ENCODE results near the gene PLXNC1. TPM values are rescaled to one million over a fixed set of nuclear protein-coding genes. Genes with fewer than 3 reads are reported as not detected.

The PLXNC1 gene
- polyA plus RNA-seq, 3 donors from 2014 or later = 2.3 to 3.3 (median 2.5) TPM

DNA sequence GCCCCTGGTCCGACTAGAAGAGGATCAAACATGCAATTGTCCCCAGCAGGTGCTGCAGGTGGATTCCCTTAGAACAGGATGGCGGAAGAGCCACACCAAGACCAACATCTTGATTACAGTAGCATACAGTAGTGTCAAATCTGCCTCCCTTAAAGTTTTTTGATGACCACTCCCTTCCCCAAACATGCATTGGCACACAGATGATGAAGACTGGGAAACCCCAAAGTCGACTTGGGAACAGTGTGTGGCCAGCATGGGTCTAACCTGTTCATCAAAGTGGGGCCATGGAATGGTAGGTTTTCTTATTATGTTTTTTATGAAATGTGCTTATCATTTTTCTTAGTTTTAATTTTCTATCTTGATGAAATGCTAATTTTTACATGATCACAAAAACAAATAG is 8.8 kb downstream of the PLXNC1 start:
- peaks cover 0 to 16% (median 0%) of the 10 kb centered on the region in 3 donors for H3K36me3 Mint-ChIP-seq
- no peak for DNase-seq
- no peak overlapping the region for H3K27ac Mint-ChIP-seq
- no peak overlapping the region for H3K4me3 Mint-ChIP-seq
- H3K4me1 Mint-ChIP-seq = peaks cover 16 to 28% of the 10 kb centered on the region in 2 donors
- no peaks in the 10 kb centered on the region for H3K9me3 Mint-ChIP-seq
- no peaks in the 10 kb centered on the region for H3K27me3 Mint-ChIP-seq (ENCODE audit: low read depth in 3 of 3)

DNA sequence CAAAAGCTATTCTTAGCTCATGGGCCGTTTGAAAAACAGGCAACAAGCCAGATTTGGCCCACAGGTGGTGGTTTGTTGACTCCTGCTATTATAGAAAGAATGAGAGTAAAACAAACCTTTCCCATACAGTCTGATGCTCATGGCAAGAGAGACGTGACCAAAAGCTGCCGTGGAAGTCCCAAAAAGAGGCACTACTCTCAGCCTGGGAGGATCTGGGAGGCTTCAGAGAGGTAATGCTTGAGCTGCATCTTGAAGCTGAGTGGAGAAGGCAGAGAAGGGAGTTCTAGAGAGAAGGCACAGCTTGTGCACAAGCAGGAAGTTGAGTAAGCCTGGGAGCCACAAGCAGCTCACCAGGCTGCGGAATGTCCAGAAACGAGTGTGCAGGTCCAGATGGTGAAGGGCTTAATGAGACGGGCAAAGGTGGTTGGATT is 9.6 kb downstream of the PLXNC1 start:
- Mint-ChIP-seq H3K27ac (peak overlapping the region in 2 of 6 donors; percentile 5 to 12), H3K9me3 (no peaks in the 10 kb centered on the region), H3K4me1 (peaks cover 12 to 20% of the 10 kb centered on the region in 2 donors), H3K4me3 (peak overlapping the region in 1 of 5 donors; percentile 0), H3K36me3 (peaks cover 0 to 20% (median 0%) of the 10 kb centered on the region in 3 donors), H3K27me3 (ENCODE audit: low read depth in 3 of 3) (no peaks in the 10 kb centered on the region)
- no peak for DNase-seq

DNA sequence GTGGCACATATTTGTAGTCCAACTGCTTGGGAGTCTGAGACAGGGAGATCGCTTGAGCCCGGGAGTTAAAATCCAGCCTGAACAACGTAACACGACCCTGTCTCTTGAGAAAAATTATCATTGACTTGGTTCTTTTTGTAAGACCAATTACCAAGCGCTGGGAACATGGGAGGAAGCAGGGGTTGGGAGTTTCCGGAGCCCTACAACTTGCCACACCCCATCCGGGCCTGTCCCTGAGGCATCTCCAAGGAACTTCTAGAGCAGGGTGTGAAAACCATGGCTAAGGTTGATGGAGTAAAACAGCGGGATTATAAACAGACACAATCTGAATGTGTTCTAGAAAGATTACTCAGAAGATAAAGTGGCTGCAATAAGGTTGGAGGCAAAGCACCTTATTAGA is 10.3 kb downstream of the PLXNC1 start:
- H3K9me3 Mint-ChIP-seq = no peaks in the 10 kb centered on the region
- peaks cover 12 to 20% of the 10 kb centered on the region in 2 donors for H3K4me1 Mint-ChIP-seq
- H3K4me3 Mint-ChIP-seq = no peak overlapping the region
- no peak overlapping the region for H3K27ac Mint-ChIP-seq
- no peak for DNase-seq
- H3K27me3 Mint-ChIP-seq (ENCODE audit: low read depth in 3 of 3) = no peaks in the 10 kb centered on the region
- H3K36me3 Mint-ChIP-seq = peaks cover 0 to 20% (median 0%) of the 10 kb centered on the region in 3 donors

DNA sequence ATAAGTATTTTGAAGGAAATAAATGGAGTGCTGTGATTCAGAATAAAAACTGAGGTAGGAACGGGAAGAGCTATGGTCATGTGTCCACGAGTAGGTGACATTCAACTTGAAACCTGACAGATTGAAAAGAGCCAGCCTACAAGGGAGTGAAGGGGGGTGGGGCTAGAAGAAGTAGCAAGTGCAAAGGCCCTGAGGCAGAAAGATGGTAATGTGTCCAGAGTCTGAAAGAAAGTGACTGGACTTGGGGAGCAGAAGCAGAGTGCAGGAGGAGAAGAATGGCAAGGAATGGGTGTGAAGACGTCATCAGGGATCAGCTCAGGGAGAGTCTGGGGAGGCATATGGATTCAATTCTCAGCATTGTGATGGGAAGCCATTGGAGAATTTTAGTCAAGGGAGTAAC is 13.7 kb downstream of the PLXNC1 start:
- Mint-ChIP-seq H3K27ac (no peak overlapping the region), H3K4me3 (no peak overlapping the region), H3K27me3 (ENCODE audit: low read depth in 3 of 3) (no peaks in the 10 kb centered on the region), H3K9me3 (no peaks in the 10 kb centered on the region), H3K4me1 (peaks cover 14 to 22% of the 10 kb centered on the region in 2 donors), H3K36me3 (peaks cover 0 to 20% (median 1%) of the 10 kb centered on the region in 3 donors)
- DNase-seq = no peak

DNA sequence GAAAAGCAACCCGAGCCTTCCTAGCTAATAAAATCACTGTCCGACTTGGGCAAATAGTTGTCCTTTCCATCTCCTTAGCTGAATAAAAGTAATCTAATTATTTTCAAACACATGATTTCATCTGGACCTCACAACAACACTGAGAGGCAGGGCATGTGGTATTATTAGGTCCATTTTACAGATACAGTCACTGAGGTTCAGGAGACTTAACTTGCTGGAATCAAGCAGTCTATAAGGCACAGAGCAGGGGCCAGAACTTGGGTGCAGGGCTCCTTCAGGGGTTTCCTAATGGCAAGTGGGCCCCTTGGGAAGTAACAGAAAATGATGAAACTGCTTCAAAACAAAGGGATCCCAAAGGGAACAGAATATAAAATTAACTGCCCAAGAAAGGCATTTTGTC is 15.5 kb downstream of the PLXNC1 start:
- Mint-ChIP-seq H3K27ac (no peak overlapping the region), H3K4me3 (no peak overlapping the region), H3K9me3 (no peaks in the 10 kb centered on the region), H3K4me1 (peaks cover 4 to 5% of the 10 kb centered on the region in 2 donors), H3K36me3 (peaks cover 5 to 20% (median 7%) of the 10 kb centered on the region in 3 donors), H3K27me3 (ENCODE audit: low read depth in 3 of 3) (no peaks in the 10 kb centered on the region)
- DNase-seq = no peak

DNA sequence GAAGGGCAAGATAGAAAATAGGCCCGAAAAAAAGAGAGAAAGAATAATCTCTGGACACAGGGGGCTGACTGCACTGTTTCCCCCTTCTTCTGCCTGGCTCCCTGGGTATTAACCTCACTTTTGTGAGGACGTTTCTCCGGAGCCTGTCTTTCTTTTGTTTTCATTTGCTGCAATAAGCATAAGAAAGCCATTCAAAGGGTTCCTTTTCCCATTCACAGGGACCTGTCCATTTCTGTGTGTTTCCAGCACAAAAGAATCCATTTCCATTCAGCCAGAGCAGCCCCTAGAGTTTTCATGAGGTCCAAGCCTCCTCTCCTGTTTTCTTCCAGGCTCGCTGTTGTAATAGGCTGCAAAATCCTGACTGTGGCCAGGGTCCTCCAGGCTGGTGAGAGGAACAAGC is 16.8 kb downstream of the PLXNC1 start:
- peaks cover 6 to 22% (median 9%) of the 10 kb centered on the region in 3 donors for H3K36me3 Mint-ChIP-seq
- no peaks in the 10 kb centered on the region for H3K9me3 Mint-ChIP-seq
- DNase-seq = no peak

DNA sequence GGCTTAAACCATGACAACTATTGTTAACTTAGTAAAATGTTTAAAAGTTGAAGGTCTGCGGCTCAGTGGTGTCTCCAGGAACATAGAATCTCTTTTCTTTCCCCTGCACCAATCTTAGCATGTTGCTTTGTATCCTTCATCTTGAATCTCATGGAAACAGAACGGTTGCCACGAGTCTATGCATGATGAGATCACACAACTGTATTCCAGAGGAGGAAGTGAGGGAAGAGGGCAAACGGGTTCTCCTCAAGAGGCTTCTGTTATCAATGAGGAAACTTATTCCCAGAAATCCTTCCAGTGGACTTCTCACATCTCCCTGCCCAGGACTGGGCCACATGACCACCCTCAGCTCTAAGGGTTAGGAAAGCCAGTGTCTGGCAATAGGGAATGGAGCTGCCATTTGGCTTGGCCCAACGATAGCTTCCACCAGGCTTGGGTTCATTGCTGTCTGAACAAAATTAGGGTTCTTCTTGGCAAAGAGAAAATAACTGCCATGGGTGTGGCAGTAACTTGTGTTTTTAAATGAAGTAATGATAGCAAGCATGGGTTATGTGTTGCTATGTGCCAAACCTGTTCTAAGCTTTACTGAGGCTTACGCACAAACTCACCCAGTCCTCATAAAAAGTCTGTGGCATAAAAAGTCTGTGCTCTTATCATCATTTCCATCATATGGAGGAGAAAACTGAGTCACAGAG is 17.4 kb downstream of the PLXNC1 start:
- no peaks in the 10 kb centered on the region for H3K27me3 Mint-ChIP-seq (ENCODE audit: low read depth in 3 of 3)
- no peak for DNase-seq
- peaks cover 0 to 2% (median 0%) of the 10 kb centered on the region in 6 donors for H3K9me3 Mint-ChIP-seq
- peaks cover 12 to 25% (median 13%) of the 10 kb centered on the region in 3 donors for H3K36me3 Mint-ChIP-seq
- peaks cover 13 to 19% of the 10 kb centered on the region in 2 donors for H3K4me1 Mint-ChIP-seq
- no peak overlapping the region for H3K27ac Mint-ChIP-seq
- no peak overlapping the region for H3K4me3 Mint-ChIP-seq

More for the DNA sequence above, 16.8 kb downstream of the PLXNC1 start:
- Mint-ChIP-seq H3K4me1 (peaks cover 9 to 14% of the 10 kb centered on the region in 2 donors), H3K27ac (peak overlapping the region in 1 of 6 donors; percentile 76), H3K4me3 (no peak overlapping the region), H3K27me3 (ENCODE audit: low read depth in 3 of 3) (no peaks in the 10 kb centered on the region)

DNA sequence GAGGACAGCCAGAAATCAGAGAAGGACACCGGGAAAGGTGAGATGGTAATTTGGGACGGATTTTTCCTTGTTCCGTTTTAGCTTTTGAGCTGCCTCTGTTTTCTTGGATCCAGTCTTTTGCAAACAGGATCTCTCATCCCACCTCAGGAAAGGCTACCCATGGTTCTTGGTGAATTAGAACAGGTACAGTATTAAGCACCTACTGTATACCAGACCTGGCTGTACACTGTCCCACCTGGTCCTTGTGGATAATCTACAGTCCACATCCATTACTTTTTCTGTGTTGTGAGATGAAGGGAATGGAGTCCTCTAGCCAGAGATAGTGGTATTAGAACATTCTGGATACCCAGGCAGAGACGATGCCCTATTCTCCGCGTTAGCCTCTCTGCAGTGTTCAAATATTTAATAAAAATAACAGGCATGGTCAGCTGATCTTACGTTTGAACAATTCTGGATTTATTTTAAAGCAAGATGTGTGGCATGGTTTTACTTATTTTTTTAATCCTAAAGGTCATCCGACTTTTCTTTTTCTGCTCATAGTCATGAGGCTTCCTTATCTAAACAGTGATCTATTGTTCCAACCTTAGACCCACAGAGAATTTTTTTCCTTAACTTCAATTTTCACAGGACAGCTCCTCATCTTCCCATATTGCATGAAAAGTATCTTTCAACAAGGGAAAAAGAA is 18.8 kb downstream of the PLXNC1 start:
- peaks cover 0 to 2% (median 0%) of the 10 kb centered on the region in 6 donors for H3K9me3 Mint-ChIP-seq

DNA sequence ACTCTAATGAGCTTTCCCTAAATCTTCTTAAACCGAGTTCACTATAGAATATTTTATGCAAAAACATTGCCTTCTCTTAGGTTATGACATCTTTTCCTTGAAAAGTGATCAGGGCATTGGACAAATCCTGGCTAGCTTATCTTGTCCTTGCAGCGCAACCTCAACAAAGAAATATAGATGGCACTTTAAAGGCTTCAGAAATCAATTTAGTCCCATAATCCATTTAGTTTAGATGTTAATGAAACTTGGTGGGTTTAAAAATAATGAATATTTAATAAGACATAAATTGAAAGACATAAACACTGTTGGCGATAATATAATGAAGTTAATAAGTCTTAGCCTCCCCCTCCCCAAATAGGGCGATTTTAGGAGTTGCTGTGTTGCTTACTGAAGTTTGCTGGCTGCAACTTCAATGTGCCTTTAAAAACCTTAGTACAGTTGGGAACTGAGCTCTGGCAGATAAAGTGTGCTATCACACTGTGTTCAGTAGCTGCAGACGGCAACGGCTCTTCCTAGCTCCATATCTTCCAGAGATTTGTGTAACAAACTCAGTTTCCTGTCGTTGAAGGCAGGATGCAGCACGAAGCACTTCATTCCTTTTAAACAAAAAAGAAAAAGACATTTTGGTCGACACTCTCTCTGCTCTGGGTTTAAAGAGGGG is 19.5 kb downstream of the PLXNC1 start:
- no peak for DNase-seq
- no peaks in the 10 kb centered on the region for H3K27me3 Mint-ChIP-seq (ENCODE audit: low read depth in 3 of 3)
- H3K9me3 Mint-ChIP-seq = peaks cover 0 to 2% (median 0%) of the 10 kb centered on the region in 6 donors
- H3K36me3 Mint-ChIP-seq = peaks cover 13 to 22% (median 17%) of the 10 kb centered on the region in 3 donors
- no peak overlapping the region for H3K4me3 Mint-ChIP-seq
- peaks cover 15 to 21% of the 10 kb centered on the region in 2 donors for H3K4me1 Mint-ChIP-seq
- H3K27ac Mint-ChIP-seq = no peak overlapping the region

More for the DNA sequence above, 18.8 kb downstream of the PLXNC1 start:
- H3K27me3 Mint-ChIP-seq (ENCODE audit: low read depth in 3 of 3) = no peaks in the 10 kb centered on the region
- no peak for DNase-seq
- peaks cover 13 to 19% of the 10 kb centered on the region in 2 donors for H3K4me1 Mint-ChIP-seq
- H3K36me3 Mint-ChIP-seq = peaks cover 13 to 22% (median 20%) of the 10 kb centered on the region in 3 donors
- no peak overlapping the region for H3K27ac Mint-ChIP-seq
- H3K4me3 Mint-ChIP-seq = no peak overlapping the region

DNA sequence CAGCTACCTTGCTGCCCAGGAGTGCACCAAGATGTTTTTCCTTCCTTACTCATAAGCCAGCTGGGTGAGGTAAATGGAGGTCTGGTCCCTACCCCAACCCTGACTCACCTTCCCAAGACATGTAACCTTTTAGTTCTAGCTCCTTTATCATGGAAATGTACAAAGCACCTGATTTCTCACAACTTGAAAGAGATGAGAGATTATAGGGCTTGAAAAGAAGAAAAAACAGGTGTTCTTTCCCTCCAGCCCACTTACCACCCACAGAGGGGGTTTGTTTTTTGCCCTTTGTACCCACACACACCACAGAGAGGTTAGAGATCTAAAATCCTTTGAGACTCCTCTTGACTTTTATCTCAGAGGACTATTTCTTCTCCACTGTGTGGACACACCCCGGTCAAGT is 21.1 kb downstream of the PLXNC1 start:
- Mint-ChIP-seq H3K4me1 (peaks cover 28 to 36% of the 10 kb centered on the region in 2 donors), H3K9me3 (peaks cover 0 to 2% (median 0%) of the 10 kb centered on the region in 6 donors), H3K36me3 (peaks cover 13 to 22% (median 17%) of the 10 kb centered on the region in 3 donors), H3K27ac (no peak overlapping the region), H3K4me3 (no peak overlapping the region), H3K27me3 (ENCODE audit: low read depth in 3 of 3) (no peaks in the 10 kb centered on the region)
- no peak for DNase-seq

DNA sequence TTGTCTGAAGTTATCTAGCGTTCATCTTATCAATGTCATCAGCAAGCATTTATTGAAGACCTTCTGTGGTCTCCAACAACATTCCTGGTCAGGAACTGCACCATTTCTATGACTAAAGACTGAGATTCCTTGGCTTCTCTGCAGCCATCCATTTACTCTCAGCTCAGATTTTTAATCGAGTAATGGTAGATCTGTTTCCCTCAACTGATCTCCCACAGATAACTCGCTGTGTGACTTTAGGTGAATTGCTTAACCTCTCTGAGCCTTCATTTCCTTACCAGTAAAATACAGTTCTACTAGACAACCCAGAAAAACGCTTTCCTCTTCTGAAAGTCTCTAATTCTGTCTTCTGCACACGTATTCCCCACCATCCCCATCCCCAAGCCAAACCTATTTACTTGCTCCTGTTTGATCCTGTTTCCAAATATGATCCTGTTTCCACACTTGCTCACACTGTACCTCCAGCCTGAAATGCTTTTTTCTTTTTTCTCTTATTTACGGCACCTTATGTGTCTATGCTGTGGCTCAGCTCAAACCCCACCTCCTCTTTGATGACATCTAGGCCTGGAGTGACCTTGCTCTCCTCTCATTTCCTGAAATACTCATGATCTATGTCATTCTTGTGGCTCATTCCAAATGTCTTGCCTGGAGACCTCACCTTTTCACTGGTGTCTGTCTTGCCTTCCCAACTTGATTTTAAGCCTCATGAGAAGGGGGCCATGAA is 21.8 kb downstream of the PLXNC1 start:
- H3K36me3 Mint-ChIP-seq = peaks cover 13 to 22% (median 17%) of the 10 kb centered on the region in 3 donors
- H3K27ac Mint-ChIP-seq = peak overlapping the region in 1 of 6 donors; percentile 13
- H3K27me3 Mint-ChIP-seq (ENCODE audit: low read depth in 3 of 3) = no peaks in the 10 kb centered on the region
- peaks cover 34 to 39% of the 10 kb centered on the region in 2 donors for H3K4me1 Mint-ChIP-seq
- H3K4me3 Mint-ChIP-seq = no peak overlapping the region
- peaks cover 0 to 2% (median 0%) of the 10 kb centered on the region in 6 donors for H3K9me3 Mint-ChIP-seq
- no peak for DNase-seq

DNA sequence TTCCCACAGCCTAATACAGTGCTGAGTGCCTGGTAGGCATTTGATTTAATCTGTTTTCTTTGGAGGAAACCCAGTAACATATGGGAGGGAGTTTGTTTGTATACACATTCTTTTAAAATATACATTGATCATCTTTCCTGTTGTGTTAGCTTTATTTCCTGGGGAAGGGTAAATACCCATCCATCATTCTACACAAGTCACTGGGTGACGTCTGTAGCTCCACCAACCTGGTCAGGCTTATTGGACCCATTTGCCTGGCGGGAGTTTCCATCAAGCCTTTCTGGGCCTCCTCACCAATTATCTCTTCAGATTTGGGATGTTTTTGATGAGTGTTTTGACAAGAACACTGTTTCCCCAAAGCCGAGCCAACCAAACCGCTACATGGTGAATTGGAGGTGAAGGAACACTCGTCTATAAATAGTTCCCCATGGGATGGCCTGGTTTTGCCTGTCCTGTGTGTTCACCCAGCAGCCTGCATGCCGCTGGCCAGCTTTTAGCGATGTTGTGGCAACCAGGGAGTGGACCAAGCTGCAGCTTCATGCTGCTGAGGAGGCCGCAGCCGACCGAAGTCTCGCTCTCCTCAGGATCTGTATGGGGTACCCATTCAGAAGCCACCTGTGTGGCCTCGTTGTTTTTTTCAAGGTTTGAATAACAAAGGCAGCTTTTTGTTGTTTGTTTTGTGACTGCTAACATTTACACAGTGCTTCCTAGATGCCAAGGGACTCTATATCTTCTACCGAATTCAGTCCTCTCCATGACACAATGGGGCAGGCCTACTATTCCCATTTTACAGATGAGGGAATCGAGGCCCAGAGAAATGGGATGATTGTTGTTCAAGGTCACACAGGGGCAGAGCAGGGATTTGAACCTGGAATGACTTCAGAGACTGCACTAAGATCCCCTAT is 22.6 kb downstream of the PLXNC1 start:
- Mint-ChIP-seq H3K27ac (peak overlapping the region in 1 of 6 donors; percentile 13), H3K27me3 (ENCODE audit: low read depth in 3 of 3) (peaks cover 0 to 1% (median 0%) of the 10 kb centered on the region in 3 donors), H3K4me1 (peaks cover 42 to 47% of the 10 kb centered on the region in 2 donors), H3K36me3 (peaks cover 13 to 22% (median 17%) of the 10 kb centered on the region in 3 donors), H3K9me3 (peaks cover 0 to 2% (median 0%) of the 10 kb centered on the region in 6 donors), H3K4me3 (no peak overlapping the region)
- no peak for DNase-seq

Measured in immature natural killer cell (primary cell).